Measurements from ENCODE around the gene GNAS. TPM values are rescaled to one million over a fixed set of nuclear protein-coding genes. Genes with fewer than 3 reads are reported as not detected.
A peak's percentile ranks its signal among the peaks of the same experiment; 100 is the strongest.

GNAS gene
- total RNA-seq, 1 donor: 366 TPM

DNA sequence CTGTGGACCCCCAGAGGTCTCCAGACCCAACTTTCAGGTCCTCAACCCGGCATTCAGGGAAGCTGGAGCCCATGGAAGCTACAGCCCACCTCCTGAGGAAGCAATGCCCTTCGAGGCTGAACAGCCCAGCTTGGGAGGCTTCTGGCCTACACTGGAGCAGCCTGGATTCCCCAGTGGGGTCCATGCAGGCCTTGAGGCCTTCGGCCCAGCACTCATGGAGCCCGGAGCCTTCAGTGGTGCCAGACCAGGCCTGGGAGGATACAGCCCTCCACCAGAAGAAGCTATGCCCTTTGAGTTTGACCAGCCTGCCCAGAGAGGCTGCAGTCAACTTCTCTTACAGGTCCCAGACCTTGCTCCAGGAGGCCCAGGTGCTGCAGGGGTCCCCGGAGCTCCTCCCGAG, 950 bp downstream of the GNAS start:
- no peak overlapping the region for H3K27ac ChIP-seq (ENCODE audit: low read depth, low read length)
- no peak overlapping the region for H3K4me2 ChIP-seq (ENCODE audit: insufficient read depth, low read length)
- H3K9me3 ChIP-seq (ENCODE audit: low read depth, low read length): no peaks in the 10 kb centered on the region
- peaks cover 17% of the 10 kb centered on the region for H3K4me1 ChIP-seq (ENCODE audit: insufficient read depth, low read length)
- no peak for DNase-seq (ENCODE audit: insufficient read length, low spot score, missing footprints)
- H3K27me3 ChIP-seq (ENCODE audit: insufficient read depth, low read length): peaks cover 51% of the 10 kb centered on the region
- no peak overlapping the region for H2AFZ ChIP-seq (ENCODE audit: low read length)
- H3K36me3 ChIP-seq (ENCODE audit: insufficient read depth, low read length): no peaks in the 10 kb centered on the region
- H3K79me2 ChIP-seq (ENCODE audit: insufficient read depth, low read length): peaks cover 15% of the 10 kb centered on the region
- no peaks in the 10 kb centered on the region for H4K20me1 ChIP-seq (ENCODE audit: insufficient read depth, low read length)
- TF ChIP-seq, protein P1, sequence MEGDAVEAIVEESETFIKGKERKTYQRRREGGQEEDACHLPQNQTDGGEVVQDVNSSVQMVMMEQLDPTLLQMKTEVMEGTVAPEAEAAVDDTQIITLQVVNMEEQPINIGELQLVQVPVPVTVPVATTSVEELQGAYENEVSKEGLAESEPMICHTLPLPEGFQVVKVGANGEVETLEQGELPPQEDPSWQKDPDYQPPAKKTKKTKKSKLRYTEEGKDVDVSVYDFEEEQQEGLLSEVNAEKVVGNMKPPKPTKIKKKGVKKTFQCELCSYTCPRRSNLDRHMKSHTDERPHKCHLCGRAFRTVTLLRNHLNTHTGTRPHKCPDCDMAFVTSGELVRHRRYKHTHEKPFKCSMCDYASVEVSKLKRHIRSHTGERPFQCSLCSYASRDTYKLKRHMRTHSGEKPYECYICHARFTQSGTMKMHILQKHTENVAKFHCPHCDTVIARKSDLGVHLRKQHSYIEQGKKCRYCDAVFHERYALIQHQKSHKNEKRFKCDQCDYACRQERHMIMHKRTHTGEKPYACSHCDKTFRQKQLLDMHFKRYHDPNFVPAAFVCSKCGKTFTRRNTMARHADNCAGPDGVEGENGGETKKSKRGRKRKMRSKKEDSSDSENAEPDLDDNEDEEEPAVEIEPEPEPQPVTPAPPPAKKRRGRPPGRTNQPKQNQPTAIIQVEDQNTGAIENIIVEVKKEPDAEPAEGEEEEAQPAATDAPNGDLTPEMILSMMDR (IDR thresholded peaks at IDR 0.05; ENCODE audit: extremely low read depth, low read depth, low read length): no peak
- H3K4me3 ChIP-seq (ENCODE audit: insufficient read depth, low read length): no peak overlapping the region

DNA sequence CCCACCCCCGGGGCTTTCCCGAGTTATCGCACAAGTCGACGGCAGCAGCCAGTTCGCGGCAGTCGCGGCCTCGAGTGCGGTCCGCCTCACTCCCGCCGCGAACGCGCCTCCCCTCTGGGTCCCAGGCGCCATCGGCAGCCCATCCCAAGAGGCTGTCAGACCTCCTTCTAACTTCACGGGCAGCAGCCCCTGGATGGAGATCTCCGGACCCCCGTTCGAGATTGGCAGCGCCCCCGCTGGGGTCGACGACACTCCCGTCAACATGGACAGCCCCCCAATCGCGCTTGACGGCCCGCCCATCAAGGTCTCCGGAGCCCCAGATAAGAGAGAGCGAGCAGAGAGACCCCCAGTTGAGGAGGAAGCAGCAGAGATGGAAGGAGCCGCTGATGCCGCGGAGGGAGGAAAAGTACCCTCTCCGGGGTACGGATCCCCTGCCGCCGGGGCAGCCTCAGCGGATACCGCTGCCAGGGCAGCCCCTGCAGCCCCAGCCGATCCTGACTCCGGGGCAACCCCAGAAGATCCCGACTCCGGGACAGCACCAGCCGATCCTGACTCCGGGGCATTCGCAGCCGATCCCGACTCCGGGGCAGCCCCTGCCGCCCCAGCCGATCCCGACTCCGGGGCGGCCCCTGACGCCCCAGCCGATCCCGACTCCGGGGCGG, 1.6 kb downstream of the GNAS start:
- H3K79me2 ChIP-seq (ENCODE audit: insufficient read depth, low read length): peaks cover 13% of the 10 kb centered on the region
- TF ChIP-seq, protein P1 (IDR thresholded peaks at IDR 0.05; ENCODE audit: extremely low read depth, low read depth, low read length): no peak
- no peaks in the 10 kb centered on the region for H3K36me3 ChIP-seq (ENCODE audit: insufficient read depth, low read length)
- peaks cover 17% of the 10 kb centered on the region for H3K4me1 ChIP-seq (ENCODE audit: insufficient read depth, low read length)
- no peak overlapping the region for H3K4me2 ChIP-seq (ENCODE audit: insufficient read depth, low read length)
- H3K27me3 ChIP-seq (ENCODE audit: insufficient read depth, low read length): peaks cover 56% of the 10 kb centered on the region
- H3K4me3 ChIP-seq (ENCODE audit: insufficient read depth, low read length): no peak overlapping the region
- DNase-seq (ENCODE audit: insufficient read length, low spot score, missing footprints): no peak
- H3K9me3 ChIP-seq (ENCODE audit: low read depth, low read length): no peaks in the 10 kb centered on the region
- no peak overlapping the region for H3K27ac ChIP-seq (ENCODE audit: low read depth, low read length)
- H2AFZ ChIP-seq (ENCODE audit: low read length): no peak overlapping the region
- no peaks in the 10 kb centered on the region for H4K20me1 ChIP-seq (ENCODE audit: insufficient read depth, low read length)

DNA sequence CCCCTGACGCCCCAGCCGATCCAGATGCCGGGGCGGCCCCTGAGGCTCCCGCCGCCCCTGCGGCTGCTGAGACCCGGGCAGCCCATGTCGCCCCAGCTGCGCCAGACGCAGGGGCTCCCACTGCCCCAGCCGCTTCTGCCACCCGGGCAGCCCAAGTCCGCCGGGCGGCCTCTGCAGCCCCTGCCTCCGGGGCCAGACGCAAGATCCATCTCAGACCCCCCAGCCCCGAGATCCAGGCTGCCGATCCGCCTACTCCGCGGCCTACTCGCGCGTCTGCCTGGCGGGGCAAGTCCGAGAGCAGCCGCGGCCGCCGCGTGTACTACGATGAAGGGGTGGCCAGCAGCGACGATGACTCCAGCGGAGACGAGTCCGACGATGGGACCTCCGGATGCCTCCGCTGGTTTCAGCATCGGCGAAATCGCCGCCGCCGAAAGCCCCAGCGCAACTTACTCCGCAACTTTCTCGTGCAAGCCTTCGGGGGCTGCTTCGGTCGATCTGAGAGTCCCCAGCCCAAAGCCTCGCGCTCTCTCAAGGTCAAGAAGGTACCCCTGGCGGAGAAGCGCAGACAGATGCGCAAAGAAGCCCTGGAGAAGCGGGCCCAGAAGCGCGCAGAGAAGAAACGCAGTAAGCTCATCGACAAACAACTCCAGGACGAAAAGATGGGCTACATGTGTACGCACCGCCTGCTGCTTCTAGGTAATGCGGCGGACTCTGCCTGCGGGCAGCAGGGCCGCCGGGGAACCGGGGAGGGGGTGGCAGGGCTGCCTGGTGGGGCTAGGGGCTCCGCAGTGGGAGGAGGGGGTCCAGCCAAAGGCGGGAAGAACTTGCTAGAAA, 2.3 kb downstream of the GNAS start:
- Histone ChIP-seq H2AFZ (ENCODE audit: low read length) (no peak overlapping the region), H3K4me1 (ENCODE audit: insufficient read depth, low read length) (peaks cover 13% of the 10 kb centered on the region), H4K20me1 (ENCODE audit: insufficient read depth, low read length) (no peaks in the 10 kb centered on the region), H3K4me2 (ENCODE audit: insufficient read depth, low read length) (peak overlapping the region; percentile 55), H3K27ac (ENCODE audit: low read depth, low read length) (no peak overlapping the region), H3K36me3 (ENCODE audit: insufficient read depth, low read length) (no peaks in the 10 kb centered on the region), H3K4me3 (ENCODE audit: insufficient read depth, low read length) (peak overlapping the region; percentile 43), H3K79me2 (ENCODE audit: insufficient read depth, low read length) (peaks cover 9% of the 10 kb centered on the region), H3K9me3 (ENCODE audit: low read depth, low read length) (no peaks in the 10 kb centered on the region), H3K27me3 (ENCODE audit: insufficient read depth, low read length) (peaks cover 59% of the 10 kb centered on the region)
- TF ChIP-seq, protein P1 (IDR thresholded peaks at IDR 0.05; ENCODE audit: extremely low read depth, low read depth, low read length): no peak
- DNase-seq (ENCODE audit: insufficient read length, low spot score, missing footprints): no peak

Data from osteoblast (primary cell).